ENCODE data around the gene FLT1. TPM values are rescaled to one million over a fixed set of nuclear protein-coding genes. Genes with fewer than 3 reads are reported as not detected.

FLT1 gene
- total RNA-seq, 1 donor from 2014 or later, result 0.05 TPM

Other genes with a start within 250 kb of the FLT1 start
- gene POMP, start 164.0 kb upstream of the FLT1 start, total RNA-seq, result 102 and 204 TPM in 2 replicates
- gene SLC46A3, start 223.8 kb upstream of the FLT1 start, total RNA-seq, result 8.5 and 22.1 TPM in 2 replicates

Measured in renal cortical epithelial cell (primary cell).